ENCODE results near the gene NR2F2.

The NR2F2 gene

GRCh38 chr15:96303503-96304056 lies 26.9 kb upstream of the NR2F2 start:
- H3K4me3 ChIP-seq (ENCODE audit: low read depth, low read length) = no peak overlapping the region
- H3K27ac ChIP-seq (ENCODE audit: low read depth, low read length) = no peak overlapping the region
- H3K79me2 ChIP-seq (ENCODE audit: control insufficient read depth, insufficient read depth, low read length, unreplicated experiment) = no peaks in the 10 kb centered on the region
- no peaks in the 10 kb centered on the region for H3K4me1 ChIP-seq (ENCODE audit: control insufficient read depth, insufficient read depth, low read length, unreplicated experiment)
- H3K36me3 ChIP-seq (ENCODE audit: insufficient read depth, low read length) = peaks cover 15% of the 10 kb centered on the region
- H2AFZ ChIP-seq (ENCODE audit: low read length, unreplicated experiment) = no peak overlapping the region
- no peaks in the 10 kb centered on the region for H3K27me3 ChIP-seq (ENCODE audit: insufficient read depth, low read length)

DNA sequence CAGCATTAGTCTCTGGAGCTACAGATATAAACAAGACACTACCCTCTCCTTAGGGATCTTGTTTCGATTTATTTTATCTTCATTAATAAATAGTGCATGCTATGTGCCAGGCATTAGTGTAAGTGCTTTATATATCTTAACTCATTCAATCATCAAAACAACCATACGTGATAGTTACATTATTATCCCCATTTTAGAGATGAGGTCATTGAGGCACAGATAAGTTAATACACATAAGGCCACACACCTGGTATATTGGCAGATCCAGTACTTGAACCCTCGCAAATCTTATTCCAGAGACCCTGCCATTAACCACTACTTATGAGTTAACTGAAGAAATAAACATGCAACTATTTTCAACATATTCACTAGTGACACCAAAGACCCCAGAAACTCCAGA lies 25.7 kb upstream of the NR2F2 start:
- Histone ChIP-seq H3K4me3 (ENCODE audit: low read depth, low read length) (no peak overlapping the region), H3K4me1 (ENCODE audit: control insufficient read depth, insufficient read depth, low read length, unreplicated experiment) (no peaks in the 10 kb centered on the region), H3K27me3 (ENCODE audit: insufficient read depth, low read length) (no peaks in the 10 kb centered on the region), H3K27ac (ENCODE audit: low read depth, low read length) (no peak overlapping the region), H3K79me2 (ENCODE audit: control insufficient read depth, insufficient read depth, low read length, unreplicated experiment) (no peaks in the 10 kb centered on the region), H2AFZ (ENCODE audit: low read length, unreplicated experiment) (no peak overlapping the region), H3K36me3 (ENCODE audit: insufficient read depth, low read length) (peaks cover 8% of the 10 kb centered on the region; the same call in 1 of the 2 replicates)

- no peaks in the 10 kb centered on the region for H3K27me3 ChIP-seq (ENCODE audit: insufficient read depth, low read length)
- H3K4me1 ChIP-seq (ENCODE audit: control insufficient read depth, insufficient read depth, low read length, unreplicated experiment) = peaks cover 1% of the 10 kb centered on the region
- peaks cover 7% of the 10 kb centered on the region; the same call in 1 of the 2 replicates for H3K36me3 ChIP-seq (ENCODE audit: insufficient read depth, low read length)
- no peak overlapping the region for H3K4me3 ChIP-seq (ENCODE audit: low read depth, low read length)
- H3K27ac ChIP-seq (ENCODE audit: low read depth, low read length) = no peak overlapping the region
- no peak overlapping the region for H2AFZ ChIP-seq (ENCODE audit: low read length, unreplicated experiment)
- no peaks in the 10 kb centered on the region for H3K79me2 ChIP-seq (ENCODE audit: control insufficient read depth, insufficient read depth, low read length, unreplicated experiment)
These were observed 24.2 kb upstream of the NR2F2 start for GRCh38 chr15:96306321-96306720.

- Histone ChIP-seq H3K27me3 (ENCODE audit: insufficient read depth, low read length) (no peaks in the 10 kb centered on the region), H3K4me3 (ENCODE audit: low read depth, low read length) (no peak overlapping the region), H3K27ac (ENCODE audit: low read depth, low read length) (no peak overlapping the region), H3K36me3 (ENCODE audit: insufficient read depth, low read length) (peaks cover 7% of the 10 kb centered on the region; the same call in 1 of the 2 replicates), H3K79me2 (ENCODE audit: control insufficient read depth, insufficient read depth, low read length, unreplicated experiment) (peaks cover 5% of the 10 kb centered on the region), H3K4me1 (ENCODE audit: control insufficient read depth, insufficient read depth, low read length, unreplicated experiment) (peaks cover 17% of the 10 kb centered on the region), H2AFZ (ENCODE audit: low read length, unreplicated experiment) (no peak overlapping the region)
These were observed 22.6 kb upstream of the NR2F2 start for GRCh38 chr15:96307856-96308394.

DNA sequence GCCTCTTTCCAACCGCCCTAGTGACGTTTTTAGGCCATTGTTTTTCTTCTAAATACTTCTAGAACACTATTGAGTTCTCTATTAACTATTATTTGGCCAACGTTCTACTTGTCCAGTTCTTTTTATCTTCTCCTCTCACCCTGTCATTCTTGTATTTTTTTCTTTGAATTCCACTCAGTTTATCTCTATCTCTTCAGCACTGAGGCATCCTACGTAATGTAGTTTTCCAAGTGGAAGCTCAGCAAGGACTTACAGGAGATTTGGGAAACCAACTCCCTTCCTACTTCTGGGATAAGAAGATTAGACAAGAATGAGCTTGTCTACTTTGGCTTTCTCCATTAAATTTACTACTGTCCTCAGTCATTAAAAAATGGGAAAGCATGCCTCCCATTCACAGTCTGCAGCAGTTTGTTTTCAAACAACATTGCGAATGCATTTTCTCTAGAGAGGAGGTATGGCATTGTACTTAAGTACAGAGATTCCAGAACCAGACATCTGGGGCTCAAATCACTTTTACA lies 21.3 kb upstream of the NR2F2 start:
- Histone ChIP-seq H3K27me3 (ENCODE audit: insufficient read depth, low read length) (no peaks in the 10 kb centered on the region), H3K27ac (ENCODE audit: low read depth, low read length) (no peak overlapping the region), H3K79me2 (ENCODE audit: control insufficient read depth, insufficient read depth, low read length, unreplicated experiment) (peaks cover 8% of the 10 kb centered on the region), H3K36me3 (ENCODE audit: insufficient read depth, low read length) (peaks cover 7% of the 10 kb centered on the region; the same call in 1 of the 2 replicates), H3K4me3 (ENCODE audit: low read depth, low read length) (no peak overlapping the region), H3K4me1 (ENCODE audit: control insufficient read depth, insufficient read depth, low read length, unreplicated experiment) (peaks cover 17% of the 10 kb centered on the region), H2AFZ (ENCODE audit: low read length, unreplicated experiment) (no peak overlapping the region)

- H3K36me3 ChIP-seq (ENCODE audit: insufficient read depth, low read length) = 0 out of 2 replicates have a peak, but pooled peaks cover 3% of the 10 kb centered on the region
- H3K4me3 ChIP-seq (ENCODE audit: low read depth, low read length) = no peak overlapping the region
- no peak overlapping the region for H3K27ac ChIP-seq (ENCODE audit: low read depth, low read length)
- H3K27me3 ChIP-seq (ENCODE audit: insufficient read depth, low read length) = no peaks in the 10 kb centered on the region
- H2AFZ ChIP-seq (ENCODE audit: low read length, unreplicated experiment) = no peak overlapping the region
- H3K4me1 ChIP-seq (ENCODE audit: control insufficient read depth, insufficient read depth, low read length, unreplicated experiment) = peaks cover 17% of the 10 kb centered on the region
- H3K79me2 ChIP-seq (ENCODE audit: control insufficient read depth, insufficient read depth, low read length, unreplicated experiment) = peaks cover 15% of the 10 kb centered on the region
These were observed 19.1 kb upstream of the NR2F2 start for GRCh38 chr15:96311256-96311955.

GRCh38 chr15:96311956-96312294 lies 18.6 kb upstream of the NR2F2 start:
- Histone ChIP-seq H3K27ac (ENCODE audit: low read depth, low read length) (peak overlapping the region; percentile 41; the same call in 1 of the 2 replicates), H2AFZ (ENCODE audit: low read length, unreplicated experiment) (no peak overlapping the region), H3K79me2 (ENCODE audit: control insufficient read depth, insufficient read depth, low read length, unreplicated experiment) (peaks cover 19% of the 10 kb centered on the region), H3K4me1 (ENCODE audit: control insufficient read depth, insufficient read depth, low read length, unreplicated experiment) (peaks cover 18% of the 10 kb centered on the region), H3K4me3 (ENCODE audit: low read depth, low read length) (no peak overlapping the region), H3K27me3 (ENCODE audit: insufficient read depth, low read length) (no peaks in the 10 kb centered on the region), H3K36me3 (ENCODE audit: insufficient read depth, low read length) (0 out of 2 replicates have a peak, but pooled peaks cover 3% of the 10 kb centered on the region)

DNA sequence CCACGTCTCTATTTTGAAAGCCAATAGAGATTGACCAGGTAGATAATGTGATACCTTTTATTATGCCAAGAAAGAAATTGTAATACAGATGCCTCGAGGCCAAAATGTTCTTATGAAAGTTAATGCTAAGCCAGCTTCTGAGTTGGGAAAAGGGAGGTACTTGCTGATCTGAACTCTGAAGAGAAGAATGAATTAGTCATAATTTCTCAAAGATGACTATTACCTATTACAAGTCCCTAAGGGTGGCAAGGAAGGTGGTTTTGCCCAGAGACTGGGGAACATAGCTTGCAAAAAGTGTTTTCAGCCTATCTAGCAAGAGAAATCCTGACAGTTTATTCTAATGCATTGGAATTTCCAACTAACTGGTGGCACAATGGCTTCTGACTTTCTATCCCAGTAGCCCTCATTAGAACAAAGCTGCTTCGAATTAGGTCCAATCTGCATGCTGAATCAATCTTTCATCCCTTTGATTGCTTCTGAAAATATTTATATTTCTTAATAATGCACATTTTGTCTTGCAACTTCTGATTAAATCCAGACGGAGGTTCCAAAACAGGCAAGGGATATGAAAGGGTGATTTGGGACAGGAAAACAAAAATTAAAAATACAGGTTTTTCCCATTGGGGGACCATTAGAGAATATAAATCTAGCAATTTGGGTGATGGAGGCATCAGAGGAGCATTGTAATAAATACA lies 17.7 kb upstream of the NR2F2 start:
- Histone ChIP-seq H3K27me3 (ENCODE audit: insufficient read depth, low read length) (no peaks in the 10 kb centered on the region), H3K4me3 (ENCODE audit: low read depth, low read length) (peak overlapping the region; percentile 29; the same call in 1 of the 2 replicates), H3K79me2 (ENCODE audit: control insufficient read depth, insufficient read depth, low read length, unreplicated experiment) (peaks cover 26% of the 10 kb centered on the region), H3K4me1 (ENCODE audit: control insufficient read depth, insufficient read depth, low read length, unreplicated experiment) (peaks cover 23% of the 10 kb centered on the region), H3K27ac (ENCODE audit: low read depth, low read length) (peak overlapping the region; percentile 41), H3K36me3 (ENCODE audit: insufficient read depth, low read length) (0 out of 2 replicates have a peak, but pooled peaks cover 3% of the 10 kb centered on the region), H2AFZ (ENCODE audit: low read length, unreplicated experiment) (peak overlapping the region; percentile 40)

GRCh38 chr15:96314518-96314917 lies 16.0 kb upstream of the NR2F2 start:
- H3K4me1 ChIP-seq (ENCODE audit: control insufficient read depth, insufficient read depth, low read length, unreplicated experiment) = peaks cover 23% of the 10 kb centered on the region
- H3K27me3 ChIP-seq (ENCODE audit: insufficient read depth, low read length) = no peaks in the 10 kb centered on the region
- no peak overlapping the region for H3K27ac ChIP-seq (ENCODE audit: low read depth, low read length)
- no peak overlapping the region for H2AFZ ChIP-seq (ENCODE audit: low read length, unreplicated experiment)
- no peak overlapping the region for H3K4me3 ChIP-seq (ENCODE audit: low read depth, low read length)
- H3K36me3 ChIP-seq (ENCODE audit: insufficient read depth, low read length) = 0 out of 2 replicates have a peak, but pooled peaks cover 3% of the 10 kb centered on the region
- H3K79me2 ChIP-seq (ENCODE audit: control insufficient read depth, insufficient read depth, low read length, unreplicated experiment) = peaks cover 43% of the 10 kb centered on the region

- H3K79me2 ChIP-seq (ENCODE audit: control insufficient read depth, insufficient read depth, low read length, unreplicated experiment) = peaks cover 48% of the 10 kb centered on the region
- no peaks in the 10 kb centered on the region for H3K27me3 ChIP-seq (ENCODE audit: insufficient read depth, low read length)
- H3K36me3 ChIP-seq (ENCODE audit: insufficient read depth, low read length) = 0 out of 2 replicates have a peak, but pooled peaks cover 3% of the 10 kb centered on the region
- peaks cover 27% of the 10 kb centered on the region for H3K4me1 ChIP-seq (ENCODE audit: control insufficient read depth, insufficient read depth, low read length, unreplicated experiment)
- H3K27ac ChIP-seq (ENCODE audit: low read depth, low read length) = no peak overlapping the region
- H3K4me3 ChIP-seq (ENCODE audit: low read depth, low read length) = no peak overlapping the region
- no peak overlapping the region for H2AFZ ChIP-seq (ENCODE audit: low read length, unreplicated experiment)
These were observed 15.5 kb upstream of the NR2F2 start for GRCh38 chr15:96314963-96315362.
